ENCODE measurements around the gene DNAH3.

DNA sequence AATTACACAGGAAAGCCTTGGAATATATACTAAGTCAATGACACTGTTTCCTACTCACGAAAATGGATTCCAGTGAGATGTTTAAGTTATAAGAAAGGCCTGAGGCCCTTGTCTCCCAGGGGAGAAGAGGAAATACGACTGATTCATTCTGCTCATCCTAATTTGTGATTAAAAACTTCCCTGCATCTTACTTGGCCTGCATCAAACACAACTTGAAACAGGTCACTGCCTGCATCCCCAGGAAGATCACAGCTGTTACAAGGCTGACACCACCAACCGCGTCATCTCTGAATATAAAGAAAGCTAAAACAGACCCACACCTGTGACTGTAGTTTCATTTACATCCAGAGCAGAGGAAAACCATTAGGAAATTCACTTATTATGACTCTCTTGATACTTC, 121.9 kb downstream of the DNAH3 start:
- TF ChIP-seq, protein P1, sequence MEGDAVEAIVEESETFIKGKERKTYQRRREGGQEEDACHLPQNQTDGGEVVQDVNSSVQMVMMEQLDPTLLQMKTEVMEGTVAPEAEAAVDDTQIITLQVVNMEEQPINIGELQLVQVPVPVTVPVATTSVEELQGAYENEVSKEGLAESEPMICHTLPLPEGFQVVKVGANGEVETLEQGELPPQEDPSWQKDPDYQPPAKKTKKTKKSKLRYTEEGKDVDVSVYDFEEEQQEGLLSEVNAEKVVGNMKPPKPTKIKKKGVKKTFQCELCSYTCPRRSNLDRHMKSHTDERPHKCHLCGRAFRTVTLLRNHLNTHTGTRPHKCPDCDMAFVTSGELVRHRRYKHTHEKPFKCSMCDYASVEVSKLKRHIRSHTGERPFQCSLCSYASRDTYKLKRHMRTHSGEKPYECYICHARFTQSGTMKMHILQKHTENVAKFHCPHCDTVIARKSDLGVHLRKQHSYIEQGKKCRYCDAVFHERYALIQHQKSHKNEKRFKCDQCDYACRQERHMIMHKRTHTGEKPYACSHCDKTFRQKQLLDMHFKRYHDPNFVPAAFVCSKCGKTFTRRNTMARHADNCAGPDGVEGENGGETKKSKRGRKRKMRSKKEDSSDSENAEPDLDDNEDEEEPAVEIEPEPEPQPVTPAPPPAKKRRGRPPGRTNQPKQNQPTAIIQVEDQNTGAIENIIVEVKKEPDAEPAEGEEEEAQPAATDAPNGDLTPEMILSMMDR (IDR thresholded peaks at IDR 0.05): no peak
- TF ChIP-seq POLR2A (IDR thresholded peaks at IDR 0.05): no peak
